HG02884 (cell line): ENCODE data around the gene SLC22A23.

Source experiments
- ATAC-seq: cut with Tn5 transposase; IDR thresholded peaks from one replicate; pipeline ENCODE4 v1.9.1; 2021; ENCODE audit warnings: mild to moderate bottlenecking, moderate library complexity; ENCODE audit not compliant: unreplicated experiment

The SLC22A23 gene

DNA sequence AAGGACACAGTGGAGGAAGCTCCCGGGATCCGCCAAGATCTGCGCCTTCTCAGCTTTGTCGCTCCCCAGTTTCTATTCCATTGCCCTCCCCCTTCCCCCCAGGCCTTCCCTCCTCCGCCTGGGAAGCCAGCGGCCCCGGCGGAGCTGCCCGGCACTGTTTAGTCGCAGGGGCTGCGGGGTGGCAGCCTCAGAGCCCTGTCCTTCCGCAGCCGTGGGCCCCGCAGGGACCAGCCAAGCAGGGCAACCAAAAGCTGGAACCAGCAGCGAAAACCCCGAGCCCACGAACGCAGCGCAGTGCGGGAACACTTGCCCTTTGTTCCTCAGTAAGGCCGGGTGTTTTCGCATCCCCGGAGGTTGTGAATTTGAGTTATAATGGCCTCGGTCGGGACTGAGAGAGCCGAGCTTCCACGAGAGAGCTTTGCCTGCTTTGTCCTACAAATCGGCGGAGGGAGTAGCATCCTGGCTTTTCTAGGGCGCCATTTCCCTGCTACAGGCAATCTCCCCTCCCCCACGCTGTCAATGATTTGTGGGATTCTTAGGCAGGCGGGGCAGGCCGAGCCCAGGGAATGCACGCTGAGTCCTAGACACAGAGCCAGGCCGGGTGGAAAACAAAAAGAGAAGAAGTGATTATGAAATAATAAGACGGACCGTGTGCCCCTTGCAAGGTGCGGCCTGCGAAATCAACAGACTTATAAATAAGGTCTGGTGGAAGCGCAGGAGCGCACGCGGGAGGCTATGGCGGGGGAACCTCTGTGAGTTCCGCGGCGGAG lies 225.4 kb downstream of the SLC22A23 start:
- ATAC-seq = no peak

DNA sequence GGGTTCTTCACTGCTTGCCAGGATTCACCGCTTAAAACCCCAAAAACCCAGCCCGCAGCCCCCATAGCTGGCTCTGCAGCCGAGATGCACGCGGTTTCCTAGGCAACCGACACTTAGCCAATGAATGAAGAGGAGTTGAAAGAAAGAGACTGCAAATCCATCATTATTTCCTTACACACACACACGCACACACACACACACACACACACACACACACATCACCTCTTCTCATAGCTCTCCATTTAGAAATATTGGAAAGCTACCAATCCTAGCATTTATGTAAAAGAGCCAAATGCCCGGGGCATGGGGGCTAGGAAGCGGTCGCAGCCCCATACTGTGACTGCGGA lies 226.0 kb downstream of the SLC22A23 start:
- no peak for ATAC-seq

DNA sequence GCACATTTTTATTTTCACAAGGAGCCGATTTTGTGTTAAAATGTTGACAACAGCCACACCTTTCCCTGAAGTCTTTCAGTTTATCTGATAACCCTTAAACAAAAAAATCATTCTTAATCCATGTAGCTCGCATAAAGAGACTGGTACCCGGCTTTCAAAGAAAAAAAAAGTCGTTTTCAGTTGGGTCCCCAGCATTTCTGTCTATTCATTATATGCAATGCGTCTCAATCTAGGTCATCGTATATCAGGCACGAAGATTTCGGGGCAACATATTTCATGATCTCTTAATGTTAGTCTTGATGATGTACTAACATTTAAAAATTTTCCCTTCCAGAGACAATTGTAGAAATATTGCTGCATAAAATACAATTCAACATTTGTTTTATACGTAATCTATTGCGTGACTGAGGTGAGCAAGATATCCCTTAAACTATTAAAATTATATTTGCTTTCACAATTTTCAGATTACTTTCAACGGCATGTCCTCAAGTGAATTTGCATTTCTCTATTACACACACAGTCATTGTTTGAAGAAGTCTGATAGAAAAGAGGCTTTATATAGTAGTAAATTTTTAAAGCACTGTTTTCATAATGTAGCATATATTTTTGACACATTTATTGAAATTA lies 226.5 kb downstream of the SLC22A23 start:
- ATAC-seq = no peak

DNA sequence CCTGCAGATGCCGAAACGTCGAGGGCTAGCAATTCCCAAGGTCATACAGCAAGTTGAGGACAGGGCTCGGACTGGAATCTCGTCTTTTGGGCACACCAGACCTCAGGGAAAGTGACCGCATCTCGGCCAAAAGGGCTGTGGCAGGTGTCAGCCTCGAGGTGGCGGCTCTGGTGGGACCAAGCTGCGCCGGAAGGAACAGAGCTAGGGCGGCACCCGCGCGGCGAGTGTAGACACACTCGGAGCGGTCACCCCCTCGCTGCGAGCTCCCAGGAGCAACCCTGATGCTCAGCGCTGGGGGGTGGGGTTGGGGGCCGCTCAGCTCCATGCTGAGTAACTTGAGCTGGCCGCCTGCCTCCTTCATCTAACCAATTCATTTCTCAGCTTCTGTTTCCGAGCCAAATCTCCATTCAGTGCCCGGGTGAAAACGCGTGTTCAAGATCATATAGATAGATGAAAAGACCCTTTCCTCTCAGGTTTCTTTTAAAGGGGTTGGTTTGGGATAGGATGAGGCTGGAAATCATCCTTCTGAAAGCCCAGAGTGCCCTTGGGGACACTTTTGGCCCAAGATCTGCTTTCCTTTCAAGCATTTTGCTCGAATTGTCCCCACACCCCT lies 227.2 kb downstream of the SLC22A23 start:
- no peak for ATAC-seq

DNA sequence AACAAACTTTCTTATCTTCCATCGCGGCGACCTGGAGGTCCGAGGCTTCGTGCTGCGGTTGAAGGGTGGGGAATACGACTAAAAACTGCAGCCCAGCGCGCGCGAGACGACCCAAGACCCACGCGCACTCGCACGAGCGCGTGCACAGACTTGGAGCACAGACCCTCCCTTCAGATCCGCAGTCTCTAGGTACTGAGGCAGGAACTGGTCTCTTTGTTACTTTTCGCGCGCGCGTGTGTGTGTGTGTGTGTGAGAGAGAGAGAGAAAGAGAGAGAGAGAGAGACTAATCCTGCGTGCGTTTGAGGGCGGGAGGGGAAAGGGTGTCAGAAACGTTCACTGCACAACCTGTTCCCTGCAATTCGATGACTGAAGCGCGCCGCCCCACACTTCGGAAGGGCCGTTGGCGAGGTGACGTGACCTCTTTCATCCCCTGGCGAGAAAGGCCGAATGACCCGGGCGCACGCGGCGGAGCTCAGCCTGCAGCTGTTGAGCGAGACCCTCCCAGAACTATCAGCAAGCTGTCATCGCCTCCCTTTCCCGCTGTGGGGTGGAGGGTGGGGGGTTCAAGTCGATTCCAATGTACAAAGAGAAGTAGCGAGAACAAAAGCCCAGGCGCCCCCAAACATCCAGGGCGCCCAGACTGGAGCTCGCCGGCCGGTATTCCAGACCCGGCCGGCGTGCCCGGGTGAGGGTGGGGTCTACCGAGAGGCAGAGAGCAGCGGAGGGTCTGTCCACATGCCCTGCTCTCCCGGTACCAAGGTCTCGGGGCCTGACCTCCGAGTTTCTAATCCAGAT lies 227.9 kb downstream of the SLC22A23 start:
- ATAC-seq = no peak

DNA sequence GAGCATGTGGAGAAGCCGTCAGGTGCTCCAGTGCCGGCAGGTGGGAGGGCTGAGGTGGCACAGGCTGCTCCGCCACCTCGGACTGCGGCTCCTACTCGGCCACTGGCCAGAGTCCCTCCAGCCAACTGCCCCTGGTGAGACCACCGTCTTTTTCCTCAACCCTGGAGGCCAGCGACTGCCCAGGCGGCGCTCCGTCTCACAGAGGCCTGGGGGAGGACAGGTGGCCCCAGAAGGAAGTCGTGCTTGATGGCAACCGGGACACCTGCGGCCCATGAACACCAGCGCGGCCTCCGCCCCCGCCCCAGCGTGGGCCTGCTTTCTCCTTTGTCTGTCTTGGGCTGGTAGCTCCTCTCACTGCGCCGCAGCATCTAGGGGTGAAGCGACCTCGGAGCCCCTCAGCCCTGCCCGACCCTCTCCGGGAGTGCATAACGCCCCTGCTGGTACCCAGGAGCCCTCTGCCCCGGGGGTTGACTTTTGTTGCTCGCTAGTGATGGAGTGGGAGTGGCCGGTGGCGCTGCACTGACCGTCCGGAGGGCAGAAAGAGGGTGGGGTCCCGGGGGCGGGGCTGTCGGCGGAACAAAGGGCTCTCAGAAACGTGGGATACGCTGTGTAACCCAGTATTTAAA lies 228.7 kb downstream of the SLC22A23 start:
- ATAC-seq = no peak

DNA sequence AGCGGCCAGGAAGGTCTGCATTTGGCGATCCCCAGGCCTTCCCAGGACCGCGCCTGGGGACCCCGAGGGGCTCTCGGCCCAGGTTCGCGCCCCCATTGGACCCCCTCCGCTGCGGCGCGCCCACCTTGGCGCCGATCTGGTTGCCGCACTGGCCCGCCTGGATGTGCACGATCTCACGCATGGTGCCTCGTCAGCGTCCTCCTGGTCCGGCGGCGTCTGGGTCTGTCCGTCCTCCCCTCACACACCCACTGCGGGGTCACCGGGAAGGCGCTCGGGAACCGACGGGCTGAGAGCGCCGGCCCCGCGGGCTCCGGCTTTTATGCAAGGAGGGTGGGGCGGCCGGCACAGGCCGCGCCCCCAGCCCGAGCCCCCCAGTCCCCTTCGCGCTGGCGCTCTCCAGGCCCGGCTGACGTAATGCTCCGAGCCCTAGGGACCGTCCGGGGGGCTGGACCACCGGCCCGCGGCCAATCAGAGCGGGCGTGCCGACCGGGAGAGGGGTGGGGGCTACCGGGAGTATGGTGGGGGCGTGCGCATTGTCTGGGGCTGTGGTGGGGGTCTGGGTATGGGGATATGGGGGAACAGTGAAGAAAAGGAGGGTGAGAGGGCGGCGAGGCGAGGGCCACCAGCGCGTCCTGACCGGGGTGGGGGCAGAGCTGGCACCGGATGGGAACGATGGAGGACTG lies 229.3 kb downstream of the SLC22A23 start, which contains the start of gene TUBB2B:
TSS of gene TUBB2B (minus strand) at position 291 of the 683 bp plus-strand sequence. CDS start at position 181, 110 bp downstream.
- no peak for ATAC-seq

DNA sequence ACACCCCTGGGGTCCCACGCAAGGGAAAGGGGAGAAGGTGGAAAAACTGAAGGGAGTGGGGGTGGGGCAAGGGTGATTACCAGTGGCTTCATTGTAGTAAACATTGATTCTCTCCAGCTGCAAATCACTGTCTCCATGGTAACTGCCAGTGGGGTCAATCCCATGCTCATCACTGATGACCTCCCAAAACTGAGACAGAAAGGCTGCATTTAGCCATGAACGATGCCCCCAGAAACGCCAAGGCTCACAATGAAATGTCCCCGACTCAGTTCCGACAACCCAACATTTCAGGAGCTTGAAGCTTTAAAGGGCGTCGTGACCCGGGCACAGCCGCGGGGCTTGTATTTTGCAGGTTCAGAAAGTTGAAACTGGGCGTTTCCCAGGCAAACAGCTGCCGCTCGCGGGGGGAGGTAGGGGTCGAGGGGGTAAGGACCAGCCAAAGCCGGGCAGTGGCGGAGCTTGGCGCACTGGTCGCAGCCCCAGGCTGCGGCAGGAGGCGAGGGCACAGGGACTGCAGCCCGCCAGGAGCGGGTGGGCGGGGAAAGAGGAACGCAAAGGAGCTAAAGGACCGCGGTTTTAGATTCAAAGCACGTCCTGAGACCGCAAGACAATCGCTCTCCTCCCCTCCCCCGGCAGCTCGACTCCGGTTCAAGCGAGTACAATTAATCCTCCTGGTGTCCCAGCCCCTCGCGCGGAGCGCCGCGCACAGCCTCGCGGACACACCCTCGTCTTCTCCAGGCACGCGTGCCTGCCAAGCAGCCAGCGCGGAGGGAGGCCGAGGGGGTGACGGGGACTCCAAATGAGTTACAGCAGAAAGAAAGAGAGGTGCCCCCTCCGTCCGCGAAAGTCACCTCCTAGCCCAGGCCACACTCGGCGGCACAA lies 230.1 kb downstream of the SLC22A23 start:
- no peak for ATAC-seq

DNA sequence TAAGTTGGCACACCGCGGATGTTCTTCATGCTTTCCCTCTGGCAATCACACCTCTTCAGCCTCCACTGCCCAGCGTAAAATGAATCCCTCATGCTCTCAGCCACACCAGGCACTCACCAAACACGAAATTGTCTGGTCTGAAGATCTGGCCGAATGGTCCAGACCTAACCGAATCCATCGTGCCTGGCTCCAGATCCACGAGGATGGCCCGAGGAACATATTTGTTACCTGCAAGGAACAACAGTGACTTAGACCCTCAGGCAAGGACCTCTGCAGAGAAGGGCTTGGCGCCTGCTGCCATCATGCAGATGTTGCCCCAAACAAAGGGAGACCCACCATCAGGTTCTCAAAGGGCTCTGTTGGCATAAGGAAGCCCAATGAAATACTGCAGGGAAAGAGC lies 230.8 kb downstream of the SLC22A23 start:
- no peak for ATAC-seq

DNA sequence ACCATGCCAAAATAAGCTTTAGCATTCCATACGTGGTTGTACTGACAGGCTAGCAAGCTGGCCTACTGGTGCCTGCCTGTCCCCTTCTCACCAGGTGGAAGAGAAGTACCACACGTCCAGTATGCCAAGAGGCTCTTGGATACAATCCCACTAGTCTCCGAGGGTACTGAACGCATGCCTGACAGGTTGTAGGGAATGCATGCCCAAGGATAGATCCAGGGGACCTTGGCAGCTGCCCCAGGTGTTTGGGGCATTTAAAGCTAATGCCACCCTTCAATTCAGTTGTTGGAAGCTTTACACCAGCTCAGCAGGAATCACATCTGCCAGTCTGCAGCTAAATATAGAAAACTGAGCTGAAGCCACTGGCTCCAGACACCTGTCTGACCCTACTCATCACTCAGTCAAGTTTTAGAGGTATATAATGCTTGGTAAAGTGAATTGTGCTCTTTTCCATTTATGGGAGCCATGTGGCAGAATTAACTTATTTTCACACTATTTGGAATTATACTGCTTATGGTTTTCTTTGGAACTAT lies 234.3 kb downstream of the SLC22A23 start:
- ATAC-seq = no peak

DNA sequence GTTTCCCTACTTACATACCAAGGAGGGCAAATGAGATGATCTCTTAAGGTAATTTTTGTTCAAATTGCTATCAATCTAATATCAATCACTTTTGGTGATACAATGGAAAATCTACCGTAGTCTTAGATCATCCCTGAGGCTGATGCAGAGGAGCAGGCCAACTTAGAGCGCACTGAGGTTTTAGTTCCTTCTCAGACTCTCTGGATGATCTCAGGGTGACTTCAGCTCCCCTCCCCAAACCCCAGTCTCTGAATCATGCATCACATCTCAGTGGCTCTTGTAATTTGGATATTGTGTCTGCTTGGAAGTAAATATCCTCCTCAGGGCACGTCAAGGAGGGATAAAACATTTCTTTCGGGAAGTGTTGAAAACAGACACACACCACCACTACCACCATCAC lies 235.3 kb downstream of the SLC22A23 start:
- ATAC-seq = no peak

DNA sequence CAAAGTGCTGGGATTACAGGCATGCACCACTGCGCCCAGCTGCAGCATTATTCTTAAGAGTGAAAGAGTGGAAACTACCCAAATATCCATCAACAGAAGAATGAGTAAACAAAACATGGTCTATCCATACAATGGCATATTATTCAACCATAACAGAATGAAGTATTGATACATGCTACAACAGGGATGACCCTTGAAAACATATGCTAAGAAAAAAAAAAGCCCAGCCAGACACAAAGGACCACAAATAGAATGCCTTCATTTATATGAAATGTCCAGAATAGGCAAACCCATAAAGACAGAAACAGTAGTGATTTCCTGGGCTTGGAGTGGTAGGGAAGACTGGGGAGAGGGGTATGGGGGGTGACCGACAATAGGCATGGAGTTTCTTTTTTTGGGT lies 236.5 kb downstream of the SLC22A23 start:
- no peak for ATAC-seq
